ENCODE measurements around the gene WDR43. TPM values are rescaled to one million over a fixed set of nuclear protein-coding genes. Genes with fewer than 3 reads are reported as not detected.

The WDR43 gene
- total and polyA plus RNA-seq, 9 of the 15 experiments (the other 6 are each of a cell fraction or from before 2014, with no cell fraction given), result 34.6 to 197 (median 105) TPM

DNA sequence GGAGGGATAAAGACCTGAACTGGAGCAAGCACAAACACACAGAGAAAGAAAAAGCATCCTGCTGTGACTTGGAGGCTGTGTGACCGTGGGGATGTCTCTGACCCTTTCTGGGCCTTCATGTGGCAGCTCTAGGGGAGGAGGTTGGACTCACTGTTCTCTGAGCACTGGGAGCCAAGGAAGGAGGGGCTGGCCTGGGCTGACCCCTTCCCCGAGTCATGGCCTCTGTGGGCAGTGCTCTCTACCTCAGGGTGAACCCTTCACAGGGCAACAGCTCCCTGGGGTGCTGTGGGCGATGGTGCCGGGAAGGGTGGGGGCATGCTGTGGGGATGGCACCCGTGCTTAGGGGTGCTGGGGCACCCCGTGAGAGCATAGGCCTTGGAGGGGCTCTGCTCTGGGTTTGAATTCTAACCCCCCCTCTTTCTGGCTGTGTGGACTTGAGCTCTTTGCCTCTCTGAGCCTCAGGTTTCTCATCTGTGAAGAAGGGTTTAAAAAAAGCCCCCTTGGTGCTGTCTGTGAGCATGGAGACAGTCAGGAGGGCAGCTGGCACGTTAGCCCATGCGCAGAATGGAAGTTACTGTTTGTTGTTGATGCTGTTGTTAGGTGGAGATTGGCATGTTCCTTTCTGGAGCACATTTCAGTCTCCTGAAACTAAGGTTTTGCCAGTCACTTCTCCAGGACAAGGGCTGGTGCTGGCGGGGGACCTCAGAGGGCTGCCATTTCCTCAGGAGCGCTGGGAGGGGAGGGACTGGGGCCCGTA lies 87.3 kb downstream of the WDR43 start (continued):
- TF ChIP-seq TAF15 (IDR thresholded peaks at IDR 0.05; ENCODE audit: low read depth, low read length) (no peak), IFI16 (CRISPR knock-in tag; IDR thresholded peaks at IDR 0.05) (no peak), U2AF2 (optimal IDR thresholded peaks at IDR 0.05; ENCODE audit: low read depth, low read length) (no peak)

DNA sequence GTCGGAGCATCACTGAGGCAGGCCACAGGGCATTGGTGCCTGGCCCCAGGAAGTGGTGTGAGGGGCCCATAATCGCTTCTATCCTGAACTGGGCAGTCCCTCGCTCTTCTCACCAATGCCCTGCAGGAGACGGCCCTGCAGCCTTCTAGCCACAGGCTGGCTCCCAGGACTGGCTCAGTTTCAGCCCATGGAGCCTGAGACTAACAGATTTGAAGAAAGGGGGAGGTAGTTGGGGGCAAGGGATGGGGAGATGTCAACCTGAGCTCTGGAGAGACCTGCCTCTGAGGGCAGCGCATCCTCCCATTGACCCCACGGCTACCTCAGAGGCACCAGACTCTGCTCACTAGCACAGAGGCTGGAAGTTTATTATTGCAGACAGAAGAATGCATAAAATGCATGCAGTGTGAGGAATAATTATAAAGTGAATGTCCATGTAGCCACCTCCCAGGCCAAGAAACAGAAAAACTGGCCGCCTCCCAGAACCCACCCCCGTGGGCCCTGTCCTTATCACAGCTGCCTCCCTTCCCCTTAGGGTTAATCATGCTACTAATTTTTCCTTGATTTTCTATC lies 88.0 kb downstream of the WDR43 start:
- H3K9me1 ChIP-seq (ENCODE audit: control insufficient read depth, insufficient read depth, low read length), result no peaks in the 10 kb centered on the region
- DNase-seq (ENCODE audit: extremely low read depth in 1 of 4, low spot score in 3 of 4), result no peak
- POLR2A ChIA-PET, result interaction anchor here (1.2 kb wide), 1 partner anchor 8 kb away, joined by 3 read pairs; no protein-coding TSS in a partner anchor
- no peak for ATAC-seq
- 13% methylated on average over 5 of the region's 8 CpGs for WGBS (ENCODE audit: insufficient coverage, low coverage, missing lambda C conversion rate)
- CTCF ChIA-PET (ENCODE audit: low intra/inter-chr PET ratio), result no interaction called here
- no peak overlapping the region for H3K4me3 ChIP-seq
- no peaks in the 10 kb centered on the region for H3K36me3 ChIP-seq (ENCODE audit: control insufficient read depth, insufficient read depth, low read length)
- H3K4me2 ChIP-seq (ENCODE audit: insufficient read depth, low read length), result no peak overlapping the region
- BruUV-seq (replicated peaks), result no TSS peak
- no peak for FAIRE-seq
- H4K20me1 ChIP-seq (replicated peaks; ENCODE audit: control insufficient read depth, insufficient read depth, low read length), result no peaks in the 10 kb centered on the region
- no peaks in the 10 kb centered on the region; a peak in 1 of 5 replicates for H3K4me1 ChIP-seq (replicated peaks in 1 of 2; ENCODE audit: control insufficient read depth in 2 of 2, insufficient read depth in 2 of 2, low read length in 2 of 2)
- no peaks in the 10 kb centered on the region for H3K79me2 ChIP-seq (ENCODE audit: control insufficient read depth, insufficient read depth, low read length)
- in situ Hi-C loops (cut with MboI), result no loop called here
- H3K9me3 ChIP-seq (replicated peaks; ENCODE audit: control insufficient read depth, insufficient read depth, low read depth, low read length), result no peaks in the 10 kb centered on the region
- H3K27ac ChIP-seq (ENCODE audit: extremely low read depth, low read depth, low read length), result no peak overlapping the region
- H2AFZ ChIP-seq (ENCODE audit: low read depth, low read length), result no peak overlapping the region
- peaks cover 9 to 56% of the 10 kb centered on the region in 2 experiments; a peak in 3 of 5 replicates for H3K27me3 ChIP-seq (ENCODE audit: control insufficient read depth in 2 of 2, insufficient read depth in 2 of 2, low read length in 2 of 2)
- no peak overlapping the region; a peak in 1 of 4 replicates for H3K9ac ChIP-seq (ENCODE audit: insufficient read depth in 1 of 2, low read depth in 2 of 2, low read length in 2 of 2)
- intact Hi-C loops (cut with micrococcal nuclease), result no loop called here
- TF ChIP-seq SMAD2 (IDR thresholded peaks at IDR 0.05; ENCODE audit: low read depth, low read length) (no peak), ZNF239 (CRISPR knock-in tag; IDR thresholded peaks at IDR 0.05) (no peak), CHD1 (IDR thresholded peaks at IDR 0.05; ENCODE audit: low read length) (no peak)
- TF ChIP-seq, protein P1, sequence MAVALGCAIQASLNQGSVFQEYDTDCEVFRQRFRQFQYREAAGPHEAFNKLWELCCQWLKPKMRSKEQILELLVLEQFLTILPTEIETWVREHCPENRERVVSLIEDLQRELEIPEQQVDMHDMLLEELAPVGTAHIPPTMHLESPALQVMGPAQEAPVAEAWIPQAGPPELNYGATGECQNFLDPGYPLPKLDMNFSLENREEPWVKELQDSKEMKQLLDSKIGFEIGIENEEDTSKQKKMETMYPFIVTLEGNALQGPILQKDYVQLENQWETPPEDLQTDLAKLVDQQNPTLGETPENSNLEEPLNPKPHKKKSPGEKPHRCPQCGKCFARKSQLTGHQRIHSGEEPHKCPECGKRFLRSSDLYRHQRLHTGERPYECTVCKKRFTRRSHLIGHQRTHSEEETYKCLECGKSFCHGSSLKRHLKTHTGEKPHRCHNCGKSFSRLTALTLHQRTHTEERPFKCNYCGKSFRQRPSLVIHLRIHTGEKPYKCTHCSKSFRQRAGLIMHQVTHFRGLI (CRISPR knock-in tag; IDR thresholded peaks at IDR 0.05), result no peak
- TF ChIP-seq, protein P2, sequence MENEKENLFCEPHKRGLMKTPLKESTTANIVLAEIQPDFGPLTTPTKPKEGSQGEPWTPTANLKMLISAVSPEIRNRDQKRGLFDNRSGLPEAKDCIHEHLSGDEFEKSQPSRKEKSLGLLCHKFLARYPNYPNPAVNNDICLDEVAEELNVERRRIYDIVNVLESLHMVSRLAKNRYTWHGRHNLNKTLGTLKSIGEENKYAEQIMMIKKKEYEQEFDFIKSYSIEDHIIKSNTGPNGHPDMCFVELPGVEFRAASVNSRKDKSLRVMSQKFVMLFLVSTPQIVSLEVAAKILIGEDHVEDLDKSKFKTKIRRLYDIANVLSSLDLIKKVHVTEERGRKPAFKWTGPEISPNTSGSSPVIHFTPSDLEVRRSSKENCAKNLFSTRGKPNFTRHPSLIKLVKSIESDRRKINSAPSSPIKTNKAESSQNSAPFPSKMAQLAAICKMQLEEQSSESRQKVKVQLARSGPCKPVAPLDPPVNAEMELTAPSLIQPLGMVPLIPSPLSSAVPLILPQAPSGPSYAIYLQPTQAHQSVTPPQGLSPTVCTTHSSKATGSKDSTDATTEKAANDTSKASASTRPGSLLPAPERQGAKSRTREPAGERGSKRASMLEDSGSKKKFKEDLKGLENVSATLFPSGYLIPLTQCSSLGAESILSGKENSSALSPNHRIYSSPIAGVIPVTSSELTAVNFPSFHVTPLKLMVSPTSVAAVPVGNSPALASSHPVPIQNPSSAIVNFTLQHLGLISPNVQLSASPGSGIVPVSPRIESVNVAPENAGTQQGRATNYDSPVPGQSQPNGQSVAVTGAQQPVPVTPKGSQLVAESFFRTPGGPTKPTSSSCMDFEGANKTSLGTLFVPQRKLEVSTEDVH (IDR thresholded peaks at IDR 0.05; ENCODE audit: low read depth, partially characterized antibody), result no peak
- TF ChIP-seq, protein P3, sequence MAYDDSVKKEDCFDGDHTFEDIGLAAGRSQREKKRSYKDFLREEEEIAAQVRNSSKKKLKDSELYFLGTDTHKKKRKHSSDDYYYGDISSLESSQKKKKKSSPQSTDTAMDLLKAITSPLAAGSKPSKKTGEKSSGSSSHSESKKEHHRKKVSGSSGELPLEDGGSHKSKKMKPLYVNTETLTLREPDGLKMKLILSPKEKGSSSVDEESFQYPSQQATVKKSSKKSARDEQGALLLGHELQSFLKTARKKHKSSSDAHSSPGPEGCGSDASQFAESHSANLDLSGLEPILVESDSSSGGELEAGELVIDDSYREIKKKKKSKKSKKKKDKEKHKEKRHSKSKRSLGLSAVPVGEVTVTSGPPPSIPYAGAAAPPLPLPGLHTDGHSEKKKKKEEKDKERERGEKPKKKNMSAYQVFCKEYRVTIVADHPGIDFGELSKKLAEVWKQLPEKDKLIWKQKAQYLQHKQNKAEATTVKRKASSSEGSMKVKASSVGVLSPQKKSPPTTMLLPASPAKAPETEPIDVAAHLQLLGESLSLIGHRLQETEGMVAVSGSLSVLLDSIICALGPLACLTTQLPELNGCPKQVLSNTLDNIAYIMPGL (CRISPR knock-in tag; IDR thresholded peaks at IDR 0.05), result no peak
